OCI-LY1 (cell line): ENCODE data around the gene SPSB1.

ENCODE experiments used
- CTCF ChIP-seq: fragments of 200-600 bp; sonication (generic), shearing (Covaris generic); IDR thresholded peaks from 2 replicates; pipeline ENCODE4 v1.5.1; 2017; ENCODE audit warnings: mild to moderate bottlenecking, antibody characterized with exemption, low read length, moderate library complexity, mixed read lengths
- EZH2 ChIP-seq: fragments of 200-600 bp; sonication (generic), shearing (Covaris generic); IDR thresholded peaks from 2 replicates; pipeline ENCODE4 v1.8.0; 2017; ENCODE audit warnings: borderline replicate concordance, mixed run types, mild to moderate bottlenecking, antibody characterized with exemption, low read length, moderate library complexity, mixed read lengths

- TF ChIP-seq CTCF: peak; percentile 37; the same call in 1 of the 2 replicates
- TF ChIP-seq EZH2: no peak
These were observed 2.4 kb downstream of the SPSB1 start for GRCh38 chr1:9294910-9295636.
